Keratinocyte (primary cell): ENCODE results near the gene EHBP1.

Experiments
- EZH2 ChIP-seq: IDR thresholded peaks from one replicate; pipeline ENCODE4 v1.6.1; 2012; ENCODE audit warnings: inconsistent platforms, mild to moderate bottlenecking, low read length, moderate library complexity
- TF ChIP-seq, protein P1 (sequence below), 3 experiments: IDR thresholded peaks in 1 of 3; conservative IDR thresholded peaks in 1 of 3; optimal IDR thresholded peaks in 1 of 3; 2 replicates in 2 of 3; 3 replicates in 1 of 3; pipeline versions ENCODE3 to v1.5.1; 2011; ENCODE audit warnings: low read length in 3 of 3, mild to moderate bottlenecking in 3 of 3, moderate library complexity in 2 of 3, control low read depth in 1 of 3, inconsistent platforms in 1 of 3; ENCODE audit not compliant: insufficient read depth in 2 of 3; ENCODE audit errors: extremely low read depth in 1 of 3

DNA sequence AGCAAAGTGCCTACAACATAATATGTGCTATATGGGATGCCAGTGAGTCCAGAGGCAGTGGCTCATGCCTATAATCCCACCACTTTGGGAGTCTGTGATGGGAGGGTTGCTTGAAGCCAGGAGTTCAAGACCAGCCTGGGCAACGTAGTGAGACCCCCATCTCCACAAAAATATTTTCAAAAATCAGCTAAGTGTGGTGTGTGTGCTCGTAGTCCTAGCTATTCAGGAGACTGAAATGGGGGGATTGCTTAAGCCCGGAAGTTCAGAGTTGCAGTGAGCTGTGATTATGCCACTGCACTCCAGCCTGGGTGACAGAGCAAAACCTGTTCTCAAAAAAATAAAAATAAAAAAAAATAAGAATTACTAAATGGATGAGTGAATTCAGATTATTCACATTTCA is 368.5 kb downstream of the EHBP1 start:
- TF ChIP-seq, protein P1, sequence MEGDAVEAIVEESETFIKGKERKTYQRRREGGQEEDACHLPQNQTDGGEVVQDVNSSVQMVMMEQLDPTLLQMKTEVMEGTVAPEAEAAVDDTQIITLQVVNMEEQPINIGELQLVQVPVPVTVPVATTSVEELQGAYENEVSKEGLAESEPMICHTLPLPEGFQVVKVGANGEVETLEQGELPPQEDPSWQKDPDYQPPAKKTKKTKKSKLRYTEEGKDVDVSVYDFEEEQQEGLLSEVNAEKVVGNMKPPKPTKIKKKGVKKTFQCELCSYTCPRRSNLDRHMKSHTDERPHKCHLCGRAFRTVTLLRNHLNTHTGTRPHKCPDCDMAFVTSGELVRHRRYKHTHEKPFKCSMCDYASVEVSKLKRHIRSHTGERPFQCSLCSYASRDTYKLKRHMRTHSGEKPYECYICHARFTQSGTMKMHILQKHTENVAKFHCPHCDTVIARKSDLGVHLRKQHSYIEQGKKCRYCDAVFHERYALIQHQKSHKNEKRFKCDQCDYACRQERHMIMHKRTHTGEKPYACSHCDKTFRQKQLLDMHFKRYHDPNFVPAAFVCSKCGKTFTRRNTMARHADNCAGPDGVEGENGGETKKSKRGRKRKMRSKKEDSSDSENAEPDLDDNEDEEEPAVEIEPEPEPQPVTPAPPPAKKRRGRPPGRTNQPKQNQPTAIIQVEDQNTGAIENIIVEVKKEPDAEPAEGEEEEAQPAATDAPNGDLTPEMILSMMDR (optimal IDR thresholded peaks at IDR 0.05 in 1 of 3, IDR thresholded peaks at IDR 0.05 in 1 of 3, conservative IDR thresholded peaks at IDR 0.05 in 1 of 3; ENCODE audit: extremely low read depth in 1 of 3, insufficient read depth in 2 of 3, low read length in 3 of 3) = no peak
- TF ChIP-seq EZH2 = no peak
